Right cardiac atrium (tissue), 5 donors: ENCODE results near the gene GLB1L2. TPM values are rescaled to one million over a fixed set of nuclear protein-coding genes. Genes with fewer than 3 reads are reported as not detected.

Experiments used
- polyA plus RNA-seq: library from polyadenylated mRNA; stranded (reverse); fragments of 200-250 nt; gene quantifications from one replicate; pipeline ENCODE4 v1.2.3, GENCODE V29; 2013
- total RNA-seq, 4 donors: library from RNA; stranded (reverse); fragmentation: NEBNext Ultra II Directional; extraction: Animal tissue kit (Norgen Biotek cat#: 25700); gene quantifications; one replicate each; pipeline ENCODE4 v1.2.1, GENCODE V29; 2021
- donor health status: healthy with polysubstance abuse.
- donor health status: DM: no; HTN: yes; CAD: no.
- donor health status: DM: no; HTN: no; CAD: no.
- donor health status: DM: no; HTN: yes; CAD: no; lungs with severe emphysema.
- donor health status: DM: yes; HTN: yes; CAD: no.

The GLB1L2 gene
- total and polyA plus RNA-seq, 5 donors = 0.61 to 1.6 (median 0.97) TPM

Other genes with a start within 250 kb of the GLB1L2 start
- 10 to 100 TPM in 2 of 4 donors, 1 to 10 TPM in 2; 8.7 to 11.1 (median 10.0) TPM for gene NCAPD3, start 108.0 kb upstream of the GLB1L2 start, total RNA-seq
- 5.4 TPM for gene NCAPD3, start 108.0 kb upstream of the GLB1L2 start, polyA plus RNA-seq
- gene VPS26B, start 107.3 kb upstream of the GLB1L2 start, total RNA-seq = 10 to 100 TPM; 31.5 to 38.0 (median 35.2) TPM
- gene VPS26B, start 107.3 kb upstream of the GLB1L2 start, polyA plus RNA-seq = 18.7 TPM
- gene THYN1, start 78.6 kb upstream of the GLB1L2 start, total RNA-seq = 10 to 100 TPM; 35.6 to 51.3 (median 44.2) TPM
- 57.0 TPM for gene THYN1, start 78.6 kb upstream of the GLB1L2 start, polyA plus RNA-seq
- gene ACAD8, start 78.4 kb upstream of the GLB1L2 start, total RNA-seq = 10 to 100 TPM; 18.7 to 34.6 (median 27.3) TPM
- 25.6 TPM for gene ACAD8, start 78.4 kb upstream of the GLB1L2 start, polyA plus RNA-seq
- not detected for gene GLB1L3, start 55.6 kb upstream of the GLB1L2 start, total RNA-seq
- not detected for gene GLB1L3, start 55.6 kb upstream of the GLB1L2 start, polyA plus RNA-seq
- under 1 TPM in 3 of 4 donors, not detected in 1; 0.08 to 0.32 (median 0.29) TPM for gene B3GAT1, start 80.3 kb downstream of the GLB1L2 start, total RNA-seq
- gene B3GAT1, start 80.3 kb downstream of the GLB1L2 start, polyA plus RNA-seq = 0.18 TPM